HUES48 (cell line): ENCODE measurements around the gene VGLL4.
"Not testable (repeated sequence)": the region's sequence is repeated elsewhere in the genome, so short reads cannot be mapped to it uniquely, and the experiment has no call there.

ENCODE experiments used
- H3K27ac ChIP-seq: one replicate; pipeline ENCODE4 v1.7.0; 2013; ENCODE audit warnings: low read depth, low read length, inconsistent platforms
- H3K27me3 ChIP-seq: 2 replicates; pipeline ENCODE4 v1.6.1; 2013; ENCODE audit warnings: mild to moderate bottlenecking, low read length; ENCODE audit not compliant: control insufficient read depth, insufficient read depth
- H3K36me3 ChIP-seq: 2 replicates; pipeline ENCODE4 v1.6.1; 2013; ENCODE audit warnings: low read length; ENCODE audit not compliant: control insufficient read depth, insufficient read depth
- H3K4me1 ChIP-seq: 2 replicates; pipeline ENCODE4 v1.6.1; 2013; ENCODE audit warnings: mild to moderate bottlenecking, low read length; ENCODE audit not compliant: control insufficient read depth, insufficient read depth
- H3K4me3 ChIP-seq: 2 replicates; pipeline ENCODE4 v1.5.1; 2013; ENCODE audit warnings: mild to moderate bottlenecking, low read depth, low read length
- H3K9ac ChIP-seq: 2 replicates; pipeline ENCODE4 v1.6.1; 2013; ENCODE audit warnings: mild to moderate bottlenecking, low read depth, low read length, moderate library complexity
- H3K9me3 ChIP-seq: 2 replicates; pipeline ENCODE4 v1.6.1; 2013; ENCODE audit warnings: low read length; ENCODE audit not compliant: control insufficient read depth, insufficient read depth

The VGLL4 gene

DNA sequence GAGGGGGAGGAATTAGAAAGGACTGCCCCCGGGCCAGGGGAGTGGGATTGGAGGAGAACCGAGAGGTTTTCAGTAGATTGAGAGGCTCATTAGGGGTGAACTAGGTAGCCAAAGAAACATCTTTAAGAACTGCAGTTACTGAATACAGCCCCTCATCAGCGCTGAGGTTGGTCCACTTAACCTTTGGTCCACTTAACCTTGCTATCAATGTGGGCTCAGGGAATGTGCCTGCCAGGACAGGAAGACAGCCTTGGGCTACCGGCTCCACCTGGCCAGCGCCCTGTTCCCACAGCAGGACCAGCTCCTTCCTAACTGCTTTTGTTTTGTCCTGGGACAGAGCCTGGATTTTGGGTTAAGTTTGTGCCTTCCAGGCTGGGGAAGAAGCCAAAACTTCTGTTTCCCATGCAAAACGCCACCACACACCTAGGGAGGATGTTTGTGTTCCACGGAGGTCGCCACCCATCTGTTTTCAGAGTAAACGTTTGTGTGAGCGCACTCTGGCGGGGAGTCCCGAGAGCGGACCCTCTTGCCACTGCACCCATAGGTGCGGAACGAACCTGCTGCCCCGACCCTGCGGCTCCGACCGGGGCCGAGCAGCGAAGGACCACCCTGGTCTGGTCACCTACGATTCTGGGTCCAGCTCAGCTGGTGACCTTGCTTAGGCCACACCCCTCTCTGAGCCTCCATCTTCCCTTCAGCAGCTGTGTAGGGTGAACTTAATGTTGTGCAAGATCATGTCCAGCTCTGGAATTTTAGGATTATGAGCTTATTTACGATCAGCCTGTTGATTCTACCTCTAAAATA is 107.4 kb downstream of the VGLL4 start:
- Histone ChIP-seq H3K4me3 (no peak overlapping the region), H3K36me3 (no peaks in the 10 kb centered on the region), H3K4me1 (no peaks in the 10 kb centered on the region), H3K27me3 (no peaks in the 10 kb centered on the region), H3K9me3 (no peaks in the 10 kb centered on the region), H3K9ac (no peak overlapping the region), H3K27ac (no peak overlapping the region)

DNA sequence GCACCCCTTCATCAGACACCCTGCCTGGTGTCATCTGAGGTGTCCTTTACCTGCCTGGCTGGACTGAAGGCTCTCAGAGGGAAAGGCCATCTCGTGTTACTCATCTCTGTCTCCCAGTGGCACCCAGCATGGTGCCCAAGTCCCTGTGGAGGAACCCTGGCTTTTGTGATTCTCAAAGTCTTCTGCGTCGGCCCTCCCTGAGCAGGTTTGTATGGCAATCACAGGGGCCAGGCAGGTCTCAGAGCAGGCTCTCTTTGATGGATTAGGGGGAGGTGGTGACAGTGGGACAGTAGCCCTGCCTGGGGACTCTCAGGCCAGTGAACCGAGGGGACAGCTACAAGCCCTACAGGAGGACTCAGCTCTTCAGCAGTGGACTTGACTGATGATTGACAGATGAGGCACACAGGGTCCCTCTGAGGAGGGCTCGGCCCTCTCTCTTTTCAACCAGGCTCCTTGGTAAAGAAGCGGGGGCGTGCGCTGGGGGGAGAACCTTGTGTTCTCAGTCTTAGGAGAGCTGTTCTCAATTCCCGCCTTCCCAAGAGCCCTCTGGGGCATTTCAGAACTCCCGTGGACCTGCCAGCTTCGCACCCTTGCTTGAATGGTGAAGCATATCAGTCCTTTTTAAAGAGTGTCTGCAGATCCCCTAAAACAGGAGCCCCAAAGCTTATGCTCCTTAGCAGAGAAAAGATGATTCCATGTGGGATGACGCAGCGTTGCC is 108.3 kb downstream of the VGLL4 start:
- Histone ChIP-seq H3K9ac (no peak overlapping the region), H3K4me1 (no peaks in the 10 kb centered on the region), H3K36me3 (no peaks in the 10 kb centered on the region), H3K9me3 (no peaks in the 10 kb centered on the region), H3K27me3 (no peaks in the 10 kb centered on the region), H3K4me3 (no peak overlapping the region), H3K27ac (no peak overlapping the region)

DNA sequence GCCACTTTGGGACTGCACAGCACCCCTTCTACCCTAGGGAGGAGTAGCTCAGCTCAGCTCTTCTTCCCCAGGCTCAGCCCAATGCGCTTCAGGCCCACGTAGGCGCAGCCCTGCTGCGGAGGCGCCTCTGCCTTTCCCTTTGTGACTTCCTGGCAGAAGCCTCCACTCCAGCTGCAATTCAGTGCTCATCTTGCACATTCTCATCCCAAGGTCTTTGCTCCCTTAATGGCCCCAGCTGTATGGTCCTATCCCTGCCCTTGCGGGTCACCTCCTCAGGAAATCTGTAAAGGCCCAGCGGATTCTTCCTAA is 109.0 kb downstream of the VGLL4 start:
- H3K36me3 ChIP-seq, result no peaks in the 10 kb centered on the region
- no peak overlapping the region for H3K9ac ChIP-seq
- H3K4me3 ChIP-seq, result no peak overlapping the region
- H3K27ac ChIP-seq, result no peak overlapping the region
- H3K9me3 ChIP-seq, result no peaks in the 10 kb centered on the region
- no peaks in the 10 kb centered on the region for H3K4me1 ChIP-seq
- no peaks in the 10 kb centered on the region for H3K27me3 ChIP-seq

DNA sequence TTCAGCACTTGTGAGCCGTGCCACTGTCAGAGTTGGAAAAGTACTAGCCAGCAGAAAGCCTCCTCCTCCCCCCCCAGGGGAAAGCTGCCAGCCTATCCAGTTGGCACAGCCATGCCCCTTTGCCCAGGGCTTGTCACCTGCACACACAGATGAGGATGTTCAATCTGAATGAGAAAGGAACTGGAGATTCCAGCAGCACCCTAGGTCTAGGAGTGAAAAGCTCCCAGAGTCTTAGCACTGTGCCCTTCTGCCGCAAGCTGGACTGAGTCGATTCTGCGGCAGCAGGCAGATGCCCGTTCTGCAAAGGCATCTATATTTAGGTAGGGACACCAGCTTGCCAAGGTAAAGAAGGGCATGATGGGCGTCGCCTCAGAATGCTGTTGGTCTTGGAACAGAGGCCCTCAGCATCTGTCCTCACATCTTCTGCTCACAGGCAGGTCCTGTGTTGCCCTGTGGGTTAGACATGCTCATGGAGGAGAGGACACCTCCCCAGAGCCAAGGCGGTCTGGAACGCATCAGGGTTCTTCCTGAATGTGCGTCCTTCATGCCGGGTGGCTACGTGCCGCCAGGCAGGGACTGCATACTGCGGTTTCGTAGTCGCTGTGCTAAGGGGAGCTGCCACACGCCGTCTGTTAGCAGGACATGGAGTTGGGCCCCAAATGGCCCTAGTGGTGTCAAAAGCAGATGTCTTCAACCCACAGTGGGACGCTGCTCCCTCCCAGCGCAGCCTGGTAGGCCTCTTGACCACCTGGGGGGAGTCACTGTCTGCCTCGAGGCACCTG is 109.5 kb downstream of the VGLL4 start:
- Histone ChIP-seq H3K4me1 (no peaks in the 10 kb centered on the region), H3K27me3 (no peaks in the 10 kb centered on the region), H3K9ac (no peak overlapping the region), H3K36me3 (no peaks in the 10 kb centered on the region), H3K27ac (no peak overlapping the region), H3K9me3 (no peaks in the 10 kb centered on the region), H3K4me3 (no peak overlapping the region)

DNA sequence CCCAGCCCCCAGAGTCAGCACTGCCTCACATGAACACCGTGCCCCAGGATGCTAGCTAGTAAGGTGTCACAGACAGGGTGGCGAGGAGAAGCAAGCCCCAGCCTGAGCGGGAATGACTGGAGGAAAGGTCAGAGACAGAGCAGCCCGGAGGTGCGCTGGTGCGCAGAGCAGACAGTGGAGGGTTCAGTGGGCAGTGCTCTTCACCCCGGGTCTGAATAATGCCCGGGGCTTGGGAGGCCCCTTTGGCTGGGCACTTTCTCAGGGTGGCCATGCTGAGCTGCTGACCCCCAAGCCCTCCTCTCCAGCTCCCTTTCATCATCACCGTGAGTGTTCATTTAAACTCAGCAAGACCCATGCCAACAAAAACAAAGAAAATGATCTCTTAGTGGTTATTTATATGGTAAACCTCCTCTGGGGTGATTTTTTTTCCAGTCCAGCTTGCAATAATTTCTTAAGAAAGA is 110.8 kb downstream of the VGLL4 start:
- Histone ChIP-seq H3K9ac (no peak overlapping the region), H3K4me1 (no peaks in the 10 kb centered on the region), H3K4me3 (no peak overlapping the region), H3K9me3 (no peaks in the 10 kb centered on the region), H3K36me3 (no peaks in the 10 kb centered on the region), H3K27ac (no peak overlapping the region), H3K27me3 (no peaks in the 10 kb centered on the region)

DNA sequence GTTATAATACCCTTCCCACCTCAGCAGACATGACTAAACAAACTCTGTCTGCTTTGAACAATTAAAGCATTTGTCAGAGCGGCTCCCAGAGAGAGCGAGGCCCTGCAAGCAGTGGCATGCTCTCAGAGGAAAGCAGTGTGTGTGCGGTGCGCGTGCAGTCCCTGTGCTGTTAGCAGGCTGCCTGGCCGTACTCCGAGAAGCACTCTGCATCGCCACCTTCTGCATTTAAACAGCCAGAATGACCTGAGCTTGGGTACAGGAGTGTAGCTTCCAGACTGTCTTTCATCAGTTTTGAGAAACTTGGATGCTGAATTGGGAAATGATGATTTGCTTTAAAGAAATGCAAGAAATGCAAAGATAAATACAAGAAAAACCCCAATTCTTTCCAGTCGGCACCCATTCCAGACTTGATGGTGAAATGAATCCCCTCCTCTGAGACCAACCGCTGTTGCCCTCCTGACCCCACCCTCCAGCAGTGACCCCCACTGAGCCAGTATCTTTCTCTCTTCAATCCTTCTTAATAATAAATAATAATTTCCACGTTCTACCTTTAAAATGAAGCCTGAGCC is 113.5 kb downstream of the VGLL4 start:
- H3K36me3 ChIP-seq, result no peaks in the 10 kb centered on the region
- no peaks in the 10 kb centered on the region for H3K9me3 ChIP-seq
- no peak overlapping the region for H3K27ac ChIP-seq
- no peaks in the 10 kb centered on the region for H3K4me1 ChIP-seq
- no peak overlapping the region for H3K4me3 ChIP-seq
- H3K27me3 ChIP-seq, result no peaks in the 10 kb centered on the region
- H3K9ac ChIP-seq, result no peak overlapping the region

- H3K4me1 ChIP-seq, result no peaks in the 10 kb centered on the region
- no peaks in the 10 kb centered on the region for H3K27me3 ChIP-seq
- no peaks in the 10 kb centered on the region for H3K36me3 ChIP-seq
- H3K27ac ChIP-seq, result no peak overlapping the region
- H3K9ac ChIP-seq, result no peak overlapping the region
- H3K4me3 ChIP-seq, result no peak overlapping the region
- H3K9me3 ChIP-seq, result no peaks in the 10 kb centered on the region
These were observed 114.4 kb downstream of the VGLL4 start for GRCh38 chr3:11529281-11529680.

DNA sequence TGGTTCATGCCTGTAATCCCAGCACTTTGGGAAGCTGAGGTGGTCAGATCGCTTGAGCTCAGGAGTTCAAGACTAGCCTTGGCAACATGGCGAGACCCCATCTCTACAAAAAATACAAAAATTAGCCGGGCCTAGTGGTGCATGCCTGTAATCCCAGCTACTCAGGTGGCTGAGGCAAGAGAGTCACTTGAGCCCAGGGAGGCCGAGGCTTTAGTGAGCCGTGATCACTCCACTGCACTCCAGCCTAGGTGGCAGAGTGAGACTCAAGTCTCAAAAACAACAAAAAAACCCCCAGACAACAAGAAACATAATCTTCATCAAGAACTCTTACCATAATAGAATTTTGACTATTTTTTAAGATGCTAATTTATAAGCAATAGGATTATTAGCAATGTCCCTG is 117.6 kb downstream of the VGLL4 start:
- not testable (repeated sequence) for H3K9me3 ChIP-seq, H3K9ac ChIP-seq, H3K27me3 ChIP-seq, H3K27ac ChIP-seq, H3K4me3 ChIP-seq, H3K4me1 ChIP-seq, H3K36me3 ChIP-seq

GRCh38 chr3:11523572-11524101 is 120.1 kb downstream of the VGLL4 start:
- no peaks in the 10 kb centered on the region for H3K36me3 ChIP-seq
- H3K27me3 ChIP-seq, result no peaks in the 10 kb centered on the region
- H3K4me3 ChIP-seq, result no peak overlapping the region
- H3K9me3 ChIP-seq, result no peaks in the 10 kb centered on the region
- H3K9ac ChIP-seq, result no peak overlapping the region
- H3K4me1 ChIP-seq, result peaks cover 6% of the 10 kb centered on the region; the same call in 1 of the 2 replicates
- H3K27ac ChIP-seq, result no peak overlapping the region

DNA sequence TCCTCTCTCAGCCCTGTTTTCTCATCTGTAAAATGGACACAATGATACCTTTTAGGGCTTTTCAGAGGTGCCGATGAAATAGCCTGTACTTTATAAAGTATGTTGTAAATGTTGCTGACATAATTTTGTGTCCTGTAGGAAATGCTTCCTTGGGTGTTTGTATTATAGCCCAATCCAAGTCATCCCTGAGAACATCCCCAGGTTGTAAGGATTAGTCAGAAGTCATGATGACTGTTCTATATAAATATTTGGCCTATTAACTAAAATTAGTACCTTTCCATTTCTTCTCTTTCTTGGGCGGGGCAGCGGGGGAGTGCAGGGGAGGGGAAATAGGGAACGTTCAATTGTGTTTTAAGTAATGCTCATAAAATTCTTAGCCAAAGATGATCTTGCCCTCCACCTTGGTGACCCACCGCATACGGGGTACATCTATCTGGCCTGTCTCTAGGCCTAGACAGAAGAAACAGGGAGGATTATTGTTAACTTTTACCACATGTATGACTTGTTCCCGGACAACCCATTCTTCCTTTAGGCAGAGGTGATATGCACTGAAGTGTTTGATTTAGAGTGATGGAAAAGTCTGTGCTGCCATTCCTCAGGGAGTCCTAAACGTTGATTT is 120.7 kb downstream of the VGLL4 start:
- H3K4me3 ChIP-seq, result no peak overlapping the region
- no peaks in the 10 kb centered on the region for H3K9me3 ChIP-seq
- no peak overlapping the region for H3K27ac ChIP-seq
- peaks cover 6% of the 10 kb centered on the region; the same call in 1 of the 2 replicates for H3K4me1 ChIP-seq
- no peaks in the 10 kb centered on the region for H3K27me3 ChIP-seq
- H3K9ac ChIP-seq, result no peak overlapping the region
- H3K36me3 ChIP-seq, result no peaks in the 10 kb centered on the region
